SK-N-MC (cell line): ENCODE data around the gene FCN2.
"Not testable (repeated sequence)": the region's sequence is repeated elsewhere in the genome, so short reads cannot be mapped to it uniquely, and the experiment has no call there.

Experiments
- EZH2 ChIP-seq: fragments of 200-600 bp; sonication (generic); IDR thresholded peaks from one replicate; pipeline ENCODE4 v1.6.1; 2017; ENCODE audit warnings: antibody characterized with exemption
- FOXP2 ChIP-seq: optimal IDR thresholded peaks from 2 replicates; pipeline ENCODE3; 2011; ENCODE audit warnings: mild to moderate bottlenecking, moderate library complexity; ENCODE audit not compliant: insufficient read depth; ENCODE audit errors: extremely low read length, control extremely low read depth
- POLR2AphosphoS5 ChIP-seq: IDR thresholded peaks from 2 replicates; pipeline ENCODE4 v1.6.1; 2012; ENCODE audit warnings: mild to moderate bottlenecking, low read depth, low read length, borderline replicate concordance

DNA sequence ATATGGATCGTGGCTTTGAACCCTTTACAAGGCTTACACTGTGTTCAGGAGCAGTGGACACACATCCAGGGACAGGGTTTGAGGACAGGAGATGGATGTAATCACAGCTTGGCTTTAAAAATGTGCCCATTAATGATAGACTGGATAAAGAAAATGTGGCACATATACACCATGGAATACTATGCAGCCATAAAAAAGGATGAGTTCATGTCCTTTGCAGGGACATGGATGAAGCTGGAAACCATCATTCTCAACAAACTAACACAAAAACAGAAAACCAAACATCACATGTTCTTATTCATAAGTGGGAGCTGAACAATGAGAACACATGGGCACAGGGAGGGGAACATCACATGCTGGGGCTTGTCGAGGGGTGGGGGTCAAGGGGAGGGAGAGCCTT lies 23.2 kb upstream of the FCN2 start:
- not testable (repeated sequence) for TF ChIP-seq POLR2AphosphoS5, EZH2, FOXP2
